ENCODE results near the gene EML6. TPM values are rescaled to one million over a fixed set of nuclear protein-coding genes. Genes with fewer than 3 reads are reported as not detected.

Gene EML6
- total RNA-seq, 1 experiment from 2014 or later: 15.7 TPM

GRCh38 chr2:54912893-54913292 is 189.4 kb downstream of the EML6 start:
- ChIA-PET CTCF (no interaction called here), POLR2A (ENCODE audit: unreplicated experiment) (no interaction called here)
- ATAC-seq: no peak
- Histone ChIP-seq H2AFZ (ENCODE audit: low read length) (no peak overlapping the region), H3K27me3 (ENCODE audit: low read length) (no peaks in the 10 kb centered on the region), H3K4me2 (ENCODE audit: low read length) (no peak overlapping the region), H3K4me3 (ENCODE audit: low read length) (no peak overlapping the region), H3K9ac (ENCODE audit: low read length) (no peak overlapping the region), H3K9me3 (ENCODE audit: low read length) (no peaks in the 10 kb centered on the region), H3F3A (ENCODE audit: low read length, unreplicated experiment) (no peaks in the 10 kb centered on the region), H3K79me2 (ENCODE audit: low read length) (no peaks in the 10 kb centered on the region), H3K27ac (ENCODE audit: low read length) (no peak overlapping the region), H3K9me2 (replicated peaks; ENCODE audit: low read length) (no peaks in the 10 kb centered on the region), H3K4me1 (ENCODE audit: insufficient read depth, low read length) (no peaks in the 10 kb centered on the region), H3K36me3 (ENCODE audit: low read depth, low read length) (no peaks in the 10 kb centered on the region), H4K20me1 (ENCODE audit: low read length) (no peaks in the 10 kb centered on the region)
- DNase-seq: no peak
- intact Hi-C loops (cut with micrococcal nuclease): no loop called here
- no peak for TF ChIP-seq EZH2phosphoT487 (IDR thresholded peaks at IDR 0.05; ENCODE audit: borderline replicate concordance, low read length)
- no peak for TF ChIP-seq CTCF (conservative IDR thresholded peaks at IDR 0.05; ENCODE audit: low read depth, low read length)
- TF ChIP-seq EZH2 (IDR thresholded peaks at IDR 0.05; ENCODE audit: low read length, unreplicated experiment): no peak
- no TSS peak for BruUV-seq (replicated peaks)

GRCh38 chr2:54914637-54915036 is 191.2 kb downstream of the EML6 start:
- Histone ChIP-seq H3K9me3 (ENCODE audit: low read length) (no peaks in the 10 kb centered on the region), H3K27me3 (ENCODE audit: low read length) (no peaks in the 10 kb centered on the region), H3K9ac (ENCODE audit: low read length) (no peak overlapping the region), H3K4me3 (ENCODE audit: low read length) (no peak overlapping the region), H3K4me2 (ENCODE audit: low read length) (no peak overlapping the region), H3K4me1 (ENCODE audit: insufficient read depth, low read length) (no peaks in the 10 kb centered on the region), H3K79me2 (ENCODE audit: low read length) (no peaks in the 10 kb centered on the region), H3K36me3 (ENCODE audit: low read depth, low read length) (no peaks in the 10 kb centered on the region), H4K20me1 (ENCODE audit: low read length) (no peaks in the 10 kb centered on the region), H2AFZ (ENCODE audit: low read length) (no peak overlapping the region), H3K9me2 (replicated peaks; ENCODE audit: low read length) (no peaks in the 10 kb centered on the region), H3F3A (ENCODE audit: low read length, unreplicated experiment) (no peaks in the 10 kb centered on the region), H3K27ac (ENCODE audit: low read length) (no peak overlapping the region)
- DNase-seq: no peak
- POLR2A ChIA-PET (ENCODE audit: unreplicated experiment): no interaction called here
- no peak for ATAC-seq
- intact Hi-C loops (cut with micrococcal nuclease): no loop called here
- TF ChIP-seq EZH2 (IDR thresholded peaks at IDR 0.05; ENCODE audit: low read length, unreplicated experiment): no peak
- TF ChIP-seq CTCF (conservative IDR thresholded peaks at IDR 0.05; ENCODE audit: low read depth, low read length): no peak
- TF ChIP-seq EZH2phosphoT487 (IDR thresholded peaks at IDR 0.05; ENCODE audit: borderline replicate concordance, low read length): no peak
- CTCF ChIA-PET: no interaction called here
- no TSS peak for BruUV-seq (replicated peaks)

GRCh38 chr2:54915101-54915500 is 191.6 kb downstream of the EML6 start:
- no peaks in the 10 kb centered on the region for H3K79me2 ChIP-seq (ENCODE audit: low read length)
- no peak overlapping the region for H3K4me2 ChIP-seq (ENCODE audit: low read length)
- H3K9me2 ChIP-seq (replicated peaks; ENCODE audit: low read length): no peaks in the 10 kb centered on the region
- no peaks in the 10 kb centered on the region for H3K9me3 ChIP-seq (ENCODE audit: low read length)
- TF ChIP-seq EZH2 (IDR thresholded peaks at IDR 0.05; ENCODE audit: low read length, unreplicated experiment) (no peak), EZH2phosphoT487 (IDR thresholded peaks at IDR 0.05; ENCODE audit: borderline replicate concordance, low read length) (no peak), CTCF (conservative IDR thresholded peaks at IDR 0.05; ENCODE audit: low read depth, low read length) (no peak)
- no peaks in the 10 kb centered on the region for H3K27me3 ChIP-seq (ENCODE audit: low read length)
- intact Hi-C loops (cut with micrococcal nuclease): no loop called here
- no peaks in the 10 kb centered on the region for H4K20me1 ChIP-seq (ENCODE audit: low read length)
- no peaks in the 10 kb centered on the region for H3F3A ChIP-seq (ENCODE audit: low read length, unreplicated experiment)
- ATAC-seq (no peak), DNase-seq (no peak)
- no TSS peak for BruUV-seq (replicated peaks)
- H3K36me3 ChIP-seq (ENCODE audit: low read depth, low read length): no peaks in the 10 kb centered on the region
- no peak overlapping the region for H3K4me3 ChIP-seq (ENCODE audit: low read length)
- no peak overlapping the region for H2AFZ ChIP-seq (ENCODE audit: low read length)
- no peaks in the 10 kb centered on the region for H3K4me1 ChIP-seq (ENCODE audit: insufficient read depth, low read length)
- POLR2A ChIA-PET (ENCODE audit: unreplicated experiment): no interaction called here
- CTCF ChIA-PET: no interaction called here
- no peak overlapping the region for H3K9ac ChIP-seq (ENCODE audit: low read length)
- H3K27ac ChIP-seq (ENCODE audit: low read length): no peak overlapping the region
